H9 (cell line): ENCODE results near the gene L1TD1. TPM values are rescaled to one million over a fixed set of nuclear protein-coding genes. Genes with fewer than 3 reads are reported as not detected.

Experiments used
- DNase-seq: peaks from one replicate; pipeline ENCODE4 v3.0.0-alpha.2; 2017
- H2AFZ ChIP-seq: one replicate; pipeline ENCODE4 v1.6.1; 2013; ENCODE audit warnings: mild to moderate bottlenecking, low read length, control low read depth, moderate library complexity
- H2AK5ac ChIP-seq: 2 replicates; pipeline ENCODE4 v1.6.1; 2013; ENCODE audit warnings: low read length, control low read depth, mixed read lengths; ENCODE audit not compliant: insufficient read length
- H2BK120ac ChIP-seq: one replicate; pipeline ENCODE4 v1.6.1; 2013; ENCODE audit warnings: low read depth, mild to moderate bottlenecking, low read length, control low read depth, inconsistent platforms; ENCODE audit not compliant: poor library complexity, severe bottlenecking
- H2BK12ac ChIP-seq: 2 replicates; pipeline ENCODE4 v1.6.1; 2013; ENCODE audit warnings: low read length, control low read depth, mixed read lengths, low read depth; ENCODE audit not compliant: insufficient read length
- H2BK15ac ChIP-seq: 2 replicates; pipeline ENCODE4 v1.6.1; 2013; ENCODE audit warnings: low read depth, low read length, control low read depth
- H2BK20ac ChIP-seq: one replicate; pipeline ENCODE4 v1.6.1; 2013; ENCODE audit warnings: low read depth, mild to moderate bottlenecking, low read length, control low read depth, inconsistent platforms; ENCODE audit not compliant: poor library complexity, severe bottlenecking
- H2BK5ac ChIP-seq: 2 replicates; pipeline ENCODE4 v1.6.1; 2013; ENCODE audit warnings: low read length, control low read depth, mixed read lengths; ENCODE audit not compliant: insufficient read length
- H3K14ac ChIP-seq: 2 replicates; pipeline ENCODE4 v1.6.1; 2013; ENCODE audit warnings: low read length, control low read depth; ENCODE audit not compliant: insufficient read depth
- H3K18ac ChIP-seq: 2 replicates; pipeline ENCODE4 v1.6.1; 2013; ENCODE audit warnings: low read depth, mild to moderate bottlenecking, mixed read lengths, low read length, control low read depth; ENCODE audit not compliant: insufficient read length
- H3K23ac ChIP-seq: 2 replicates; pipeline ENCODE4 v1.6.1; 2013; ENCODE audit warnings: low read length, control low read depth, mixed read lengths, low read depth; ENCODE audit not compliant: insufficient read length
- H3K23me2 ChIP-seq: 2 replicates; pipeline ENCODE4 v1.6.1; 2013; ENCODE audit warnings: low read depth, mild to moderate bottlenecking, mixed read lengths, low read length, control low read depth; ENCODE audit not compliant: insufficient read length, poor library complexity, severe bottlenecking
- H3K27ac ChIP-seq: 2 replicates; pipeline ENCODE4 v1.5.1; 2013; ENCODE audit warnings: low read length, control low read depth, mixed read lengths, low read depth; ENCODE audit not compliant: insufficient read length
- H3K27me3 ChIP-seq: 2 replicates; pipeline ENCODE4 v1.6.1; 2013; ENCODE audit warnings: low read length, control low read depth, inconsistent platforms; ENCODE audit not compliant: insufficient read depth
- H3K4ac ChIP-seq: 2 replicates; pipeline ENCODE4 v1.6.1; 2013; ENCODE audit warnings: low read depth, mild to moderate bottlenecking, control low read depth, inconsistent platforms, low read length, moderate library complexity
- H3K4me1 ChIP-seq: 2 replicates; pipeline ENCODE4 v1.6.1; 2013; ENCODE audit warnings: low read length, control low read depth, inconsistent platforms; ENCODE audit not compliant: insufficient read depth
- H3K4me2 ChIP-seq: 2 replicates; pipeline ENCODE4 v1.6.1; 2013; ENCODE audit warnings: low read length, control low read depth, mixed read lengths; ENCODE audit not compliant: insufficient read length, insufficient read depth
- H3K56ac ChIP-seq: 2 replicates; pipeline ENCODE4 v1.6.1; 2013; ENCODE audit warnings: low read depth, mild to moderate bottlenecking, mixed read lengths, low read length, control low read depth; ENCODE audit not compliant: insufficient read length
- H3K79me1 ChIP-seq: 2 replicates; pipeline ENCODE4 v1.6.1; 2013; ENCODE audit warnings: low read depth, mild to moderate bottlenecking, moderate library complexity, low read length, control low read depth, inconsistent platforms; ENCODE audit not compliant: insufficient read depth, poor library complexity, severe bottlenecking
- H3K79me2 ChIP-seq: 2 replicates; pipeline ENCODE4 v1.6.1; 2013; ENCODE audit warnings: low read length, control low read depth, inconsistent platforms; ENCODE audit not compliant: insufficient read depth
- H3K9ac ChIP-seq: 2 replicates; pipeline ENCODE4 v1.6.1; 2013; ENCODE audit warnings: low read length, control low read depth, mixed read lengths; ENCODE audit not compliant: insufficient read length; ENCODE audit errors: extremely low read depth
- H3K9me3 ChIP-seq: one replicate; pipeline ENCODE4 v1.6.1; 2013; ENCODE audit warnings: low read depth, low read length, inconsistent platforms; ENCODE audit not compliant: control insufficient read depth
- H3T11ph ChIP-seq: one replicate; pipeline ENCODE4 v1.6.1; 2013; ENCODE audit warnings: mild to moderate bottlenecking, low read length, control low read depth, inconsistent platforms
- H4K20me1 ChIP-seq: one replicate; pipeline ENCODE4 v1.6.1; 2013; ENCODE audit not compliant: control insufficient read depth, insufficient read length, insufficient read depth
- H4K5ac ChIP-seq: 2 replicates; pipeline ENCODE4 v1.6.1; 2013; ENCODE audit warnings: low read depth, mild to moderate bottlenecking, mixed read lengths, low read length, control low read depth; ENCODE audit not compliant: insufficient read length
- H4K8ac ChIP-seq: replicated peaks from 2 replicates; pipeline ENCODE4 v1.6.1; 2013; ENCODE audit warnings: low read length, control low read depth, mixed read lengths, low read depth; ENCODE audit not compliant: insufficient read length
- H4K91ac ChIP-seq: 2 replicates; pipeline ENCODE4 v1.6.1; 2013; ENCODE audit warnings: low read depth, mild to moderate bottlenecking, moderate library complexity, mixed read lengths, low read length, control low read depth; ENCODE audit not compliant: insufficient read length
- H3K27ac Mint-ChIP-seq, 3 experiments: 2 replicates in 2 of 3; 3 replicates in 1 of 3; pipeline ENCODE4 v1.8.0; 2020 to 2021; ENCODE audit warnings: mixed read lengths in 3 of 3, mild to moderate bottlenecking in 1 of 3, moderate library complexity in 1 of 3
- H3K27me3 Mint-ChIP-seq: 2 replicates; pipeline ENCODE4 v1.8.0; 2021; ENCODE audit warnings: low read depth, mild to moderate bottlenecking, moderate library complexity, mixed read lengths
- H3K36me3 Mint-ChIP-seq, 3 experiments: 2 replicates in 2 of 3; 3 replicates in 1 of 3; pipeline ENCODE4 v1.8.0; 2020 to 2021; ENCODE audit warnings: low read depth in 3 of 3, mixed read lengths in 3 of 3; ENCODE audit not compliant: insufficient read depth in 1 of 3
- H3K4me1 Mint-ChIP-seq, 2 experiments: 2 replicates each; pipeline ENCODE4 v1.8.0; 2020; ENCODE audit warnings: mixed read lengths in 2 of 2
- H3K4me3 Mint-ChIP-seq, 2 experiments: 2 replicates in 1 of 2; 3 replicates in 1 of 2; pipeline ENCODE4 v1.8.0; 2020 to 2021; ENCODE audit warnings: mild to moderate bottlenecking in 2 of 2, mixed read lengths in 2 of 2, moderate library complexity in 1 of 2
- H3K9me3 Mint-ChIP-seq, 2 experiments: 2 replicates in 1 of 2; 3 replicates in 1 of 2; pipeline ENCODE4 v1.8.0; 2020; ENCODE audit warnings: mild to moderate bottlenecking in 2 of 2, mixed read lengths in 2 of 2, moderate library complexity in 1 of 2
- WGBS: extraction: QIAGEN DNeasy Blood & Tissue Kit; methylation state at CpG from one replicate; pipeline ENCODE4 v1.1.7; 2013; ENCODE audit warnings: missing lambda C conversion rate, low lambda C conversion rate, mixed read lengths; ENCODE audit not compliant: insufficient read length; ENCODE audit errors: extremely low coverage; 5-methylcytosine and 5-hydroxymethylcytosine counted together
- total RNA-seq: library from RNA; stranded (reverse); gene quantifications from 2 replicates; pipeline ENCODE4 v1.2.1, GENCODE V29; 2021
- TF ChIP-seq, protein P1 (sequence below): fragments of 200-600 bp; sonication (generic); conservative IDR thresholded peaks from 3 replicates; pipeline ENCODE4 v1.8.0; 2021; ENCODE audit warnings: antibody characterized with exemption, mild to moderate bottlenecking

Gene L1TD1
- total RNA-seq, 1 experiment from 2014 or later: 422 TPM

GRCh38 chr1:62213075-62213914 lies 18.6 kb downstream of the L1TD1 start:
- H3K9ac ChIP-seq: no peak overlapping the region
- H3K27me3 Mint-ChIP-seq: no peaks in the 10 kb centered on the region
- no peak overlapping the region for H3K23ac ChIP-seq
- no peak overlapping the region for H3K56ac ChIP-seq
- peaks cover 10 to 30% of the 10 kb centered on the region in 2 experiments; a peak in 4 of 5 replicates for H3K9me3 Mint-ChIP-seq
- TF ChIP-seq, protein P1, sequence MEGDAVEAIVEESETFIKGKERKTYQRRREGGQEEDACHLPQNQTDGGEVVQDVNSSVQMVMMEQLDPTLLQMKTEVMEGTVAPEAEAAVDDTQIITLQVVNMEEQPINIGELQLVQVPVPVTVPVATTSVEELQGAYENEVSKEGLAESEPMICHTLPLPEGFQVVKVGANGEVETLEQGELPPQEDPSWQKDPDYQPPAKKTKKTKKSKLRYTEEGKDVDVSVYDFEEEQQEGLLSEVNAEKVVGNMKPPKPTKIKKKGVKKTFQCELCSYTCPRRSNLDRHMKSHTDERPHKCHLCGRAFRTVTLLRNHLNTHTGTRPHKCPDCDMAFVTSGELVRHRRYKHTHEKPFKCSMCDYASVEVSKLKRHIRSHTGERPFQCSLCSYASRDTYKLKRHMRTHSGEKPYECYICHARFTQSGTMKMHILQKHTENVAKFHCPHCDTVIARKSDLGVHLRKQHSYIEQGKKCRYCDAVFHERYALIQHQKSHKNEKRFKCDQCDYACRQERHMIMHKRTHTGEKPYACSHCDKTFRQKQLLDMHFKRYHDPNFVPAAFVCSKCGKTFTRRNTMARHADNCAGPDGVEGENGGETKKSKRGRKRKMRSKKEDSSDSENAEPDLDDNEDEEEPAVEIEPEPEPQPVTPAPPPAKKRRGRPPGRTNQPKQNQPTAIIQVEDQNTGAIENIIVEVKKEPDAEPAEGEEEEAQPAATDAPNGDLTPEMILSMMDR: no peak
- no peak overlapping the region; a peak in 1 of 7 replicates for H3K27ac Mint-ChIP-seq
- no peak for DNase-seq
- no peak overlapping the region for H4K5ac ChIP-seq
- no peak overlapping the region for H2BK12ac ChIP-seq
- H3K4ac ChIP-seq: no peak overlapping the region
- H3K27ac ChIP-seq: no peak overlapping the region
- peaks cover 0 to 2% of the 10 kb centered on the region in 2 experiments; a peak in 1 of 4 replicates for H3K4me1 Mint-ChIP-seq
- no peak overlapping the region for H2BK15ac ChIP-seq
- H3K23me2 ChIP-seq: no peaks in the 10 kb centered on the region
- H4K20me1 ChIP-seq: no peaks in the 10 kb centered on the region
- H2AFZ ChIP-seq: no peak overlapping the region
- H3K27me3 ChIP-seq: no peaks in the 10 kb centered on the region
- no peaks in the 10 kb centered on the region for H3K79me1 ChIP-seq
- no peaks in the 10 kb centered on the region for H3K79me2 ChIP-seq
- H3K18ac ChIP-seq: no peak overlapping the region
- H3K4me1 ChIP-seq: no peaks in the 10 kb centered on the region
- H3T11ph ChIP-seq: no peak overlapping the region
- H4K91ac ChIP-seq: no peak overlapping the region
- no peak overlapping the region for H2BK120ac ChIP-seq
- no peak overlapping the region for H3K14ac ChIP-seq
- no CpG with 5 or more reads among the region's 6 CpGs for WGBS
- no peak overlapping the region for H3K4me3 Mint-ChIP-seq
- H3K36me3 Mint-ChIP-seq: peaks cover 58 to 70% (median 69%) of the 10 kb centered on the region in 3 experiments
- no peak overlapping the region for H2BK5ac ChIP-seq
- no peak overlapping the region for H4K8ac ChIP-seq
- no peak overlapping the region for H2BK20ac ChIP-seq
- H3K4me2 ChIP-seq: no peak overlapping the region
- H2AK5ac ChIP-seq: no peak overlapping the region
- no peaks in the 10 kb centered on the region for H3K9me3 ChIP-seq
